ENCODE results near the gene GREB1. TPM values are rescaled to one million over a fixed set of nuclear protein-coding genes. Genes with fewer than 3 reads are reported as not detected.
A peak's percentile ranks its signal among the peaks of the same experiment; 100 is the strongest.

Gene GREB1
- total RNA-seq, 1 donor from 2014 or later: 9.0 TPM

DNA sequence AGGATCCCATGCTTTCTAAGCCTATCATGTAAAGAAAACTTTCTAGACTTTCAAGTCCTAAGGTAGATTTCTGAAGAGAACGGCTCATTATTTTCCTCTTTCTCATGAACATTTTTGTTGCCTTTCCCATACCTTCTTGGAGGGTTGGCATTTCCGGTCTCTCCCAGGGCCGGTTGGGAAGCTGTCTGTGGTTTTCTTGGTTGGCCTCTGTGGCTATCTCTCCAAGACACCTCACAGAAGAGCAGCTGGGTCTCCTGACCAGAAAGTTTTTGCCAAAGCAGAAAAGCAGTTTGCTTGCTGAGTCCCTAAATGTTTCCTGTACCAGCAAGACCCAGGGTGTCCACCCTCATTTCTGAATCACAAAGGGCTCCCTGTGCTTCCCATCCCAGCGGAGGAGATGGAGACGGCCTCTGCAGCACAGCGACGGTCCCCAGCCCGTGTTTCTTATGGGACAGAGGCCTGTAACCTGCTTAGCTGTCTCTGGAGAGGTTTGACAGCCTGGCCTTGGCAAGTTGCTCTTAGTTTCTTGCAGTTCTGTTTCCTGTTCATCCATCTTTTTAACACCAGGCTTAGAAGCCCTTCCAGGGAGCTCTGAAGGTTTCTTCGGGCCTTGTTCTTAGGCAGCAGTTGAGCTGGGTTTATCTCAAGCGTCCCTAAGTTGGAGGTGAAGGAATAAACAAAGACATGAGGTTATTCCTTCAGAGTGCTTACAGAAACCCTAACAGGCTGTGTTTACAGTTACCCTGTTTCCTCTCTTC, 39.8 kb downstream of the GREB1 start:
- intact Hi-C loops (cut with DNase I): no loop called here
- DNase-seq (no peak), ATAC-seq (ENCODE audit: poor library complexity) (no peak)

DNA sequence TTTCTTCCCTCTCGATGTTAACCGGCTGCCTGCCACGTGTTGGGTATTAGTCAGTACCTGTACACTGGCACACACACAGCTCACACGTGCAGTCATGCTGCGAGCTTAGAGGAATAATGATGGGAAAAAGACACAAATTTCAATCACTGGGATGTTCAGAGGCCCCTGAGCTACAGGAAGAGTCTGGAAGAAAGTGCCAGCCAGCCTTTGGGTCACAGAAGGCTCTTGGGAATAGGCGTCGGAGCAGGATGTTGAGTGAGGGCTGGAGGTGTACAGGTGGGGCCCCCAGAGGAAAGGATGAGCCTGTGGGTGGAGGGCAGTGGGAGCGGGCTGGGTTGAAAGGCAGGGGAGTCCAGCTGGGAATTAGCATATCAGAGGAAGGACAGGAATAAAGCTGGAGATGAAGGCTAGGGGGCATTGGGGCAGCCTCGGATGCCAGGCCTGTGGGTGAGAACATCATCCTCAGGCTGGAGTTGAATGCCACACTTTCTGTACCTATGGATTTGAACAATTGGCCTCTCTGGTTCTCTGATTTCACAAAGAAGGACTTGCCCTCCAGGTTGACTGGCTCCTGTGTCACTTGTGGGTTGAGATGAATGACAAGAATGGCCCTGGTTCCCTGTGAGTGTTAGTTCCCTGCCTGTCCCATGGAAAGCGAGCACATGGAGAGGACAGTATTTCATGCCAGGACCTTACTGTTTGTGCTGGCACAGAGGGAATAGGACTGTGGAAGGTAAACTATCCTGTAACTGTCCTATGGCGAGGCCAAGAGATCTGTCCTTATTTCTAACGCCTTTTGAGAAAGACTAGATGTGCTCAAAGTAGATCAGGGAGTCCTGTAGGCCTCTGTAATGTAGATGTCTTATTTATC, 40.6 kb downstream of the GREB1 start:
- DNase-seq (no peak), ATAC-seq (ENCODE audit: poor library complexity) (no peak)
- intact Hi-C loops (cut with DNase I): no loop called here

DNA sequence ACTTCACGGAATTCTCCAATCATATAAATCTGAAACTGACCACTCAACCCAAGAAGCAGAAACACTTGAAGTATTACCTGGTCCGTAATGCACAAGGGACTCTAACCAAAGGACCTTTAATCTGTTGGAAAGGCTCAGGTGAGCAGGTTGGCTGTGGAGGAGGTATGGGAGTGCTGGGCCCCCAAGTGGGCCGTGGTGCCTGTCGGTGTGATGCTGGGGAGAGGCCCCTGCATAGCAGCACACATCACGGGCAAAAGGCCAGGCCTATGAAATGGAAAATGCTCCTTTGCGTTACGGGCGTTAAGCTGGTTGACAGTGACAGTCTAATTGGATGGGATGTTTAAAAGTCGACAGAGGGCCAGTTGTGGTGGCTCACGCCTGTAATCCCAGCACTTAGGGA, 42.6 kb downstream of the GREB1 start:
- DNase-seq (no peak), ATAC-seq (ENCODE audit: poor library complexity) (no peak)
- intact Hi-C loops (cut with DNase I): no loop called here

DNA sequence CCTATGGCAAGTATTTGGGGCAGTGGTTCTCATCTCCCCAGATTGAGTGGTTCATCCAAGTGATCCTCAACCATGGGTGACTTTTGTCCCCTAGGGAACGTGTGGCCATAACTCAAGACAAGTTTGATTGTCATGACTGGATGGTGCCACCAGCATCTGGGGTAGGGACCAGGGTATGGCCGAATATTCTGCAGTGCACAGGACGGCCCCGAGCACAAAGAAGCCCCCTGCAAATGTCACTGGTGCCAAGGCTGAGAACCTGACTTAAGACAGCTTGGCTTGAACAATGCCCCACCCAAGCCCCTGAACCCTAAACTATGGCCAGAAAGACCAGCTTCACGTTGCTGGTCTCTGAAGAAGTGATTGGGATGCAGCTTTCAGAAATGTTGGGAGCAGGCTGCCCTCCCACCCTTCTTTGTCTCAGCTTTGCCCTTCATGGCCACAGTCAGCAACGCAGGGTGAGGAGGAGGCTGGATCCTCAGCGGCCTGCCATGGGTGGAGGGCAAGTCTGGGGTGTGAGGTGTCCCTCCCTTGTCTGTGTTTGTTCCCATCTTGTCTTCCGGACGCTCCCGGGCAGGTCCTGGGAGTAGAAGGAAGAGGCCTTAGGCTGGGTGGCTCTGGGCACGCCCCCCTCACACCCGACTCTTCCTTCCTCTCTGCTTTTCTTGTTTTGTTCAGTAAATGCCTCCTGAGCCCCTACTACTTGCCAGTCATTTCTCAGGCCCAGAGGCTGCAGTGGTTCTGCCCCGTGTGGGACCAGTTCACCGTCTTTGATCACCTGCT, 43.4 kb downstream of the GREB1 start:
- ATAC-seq (ENCODE audit: poor library complexity) (no peak), DNase-seq (no peak)
- intact Hi-C loops (cut with DNase I): no loop called here

DNA sequence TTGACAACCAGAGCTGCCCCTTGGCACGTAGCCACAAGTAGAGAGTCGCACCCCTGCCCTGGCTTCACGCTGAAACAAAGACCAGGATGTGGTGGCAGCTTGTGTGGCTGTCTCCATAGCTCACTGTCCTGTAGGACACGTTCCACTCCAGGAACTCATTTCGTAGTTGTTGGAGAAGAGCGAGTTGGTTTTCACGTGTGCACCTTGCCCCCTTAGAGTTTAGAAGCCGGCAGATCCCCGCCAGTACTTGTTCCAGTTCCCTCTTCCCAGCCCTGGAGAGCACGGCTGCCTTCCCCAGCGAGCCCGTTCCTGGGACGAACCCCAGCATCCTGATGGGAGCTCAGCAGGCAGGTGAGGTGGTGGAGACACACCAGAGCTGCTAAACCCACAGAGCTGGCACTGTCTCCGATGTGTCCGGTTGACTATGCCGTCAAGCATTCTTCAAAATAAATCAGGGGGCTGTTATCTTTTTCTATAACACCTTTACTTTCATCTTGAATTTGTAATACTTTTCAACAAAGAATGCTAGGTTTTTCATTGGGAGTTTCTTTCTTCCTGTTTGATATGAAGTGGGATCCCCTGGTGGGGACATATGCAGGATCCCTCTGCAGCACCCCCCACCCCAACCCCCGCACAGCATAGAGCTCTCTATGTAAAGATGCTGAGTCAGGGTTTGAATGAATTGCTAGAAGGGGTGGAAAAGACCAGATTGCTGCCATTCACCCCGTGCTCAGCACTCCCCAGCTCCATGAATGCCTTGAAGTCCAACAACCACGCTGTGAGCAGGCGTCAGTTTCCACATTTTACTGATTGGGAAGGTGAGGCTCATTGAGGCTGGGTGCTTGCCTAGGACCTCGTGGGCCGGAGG, 44.5 kb downstream of the GREB1 start:
- intact Hi-C loops (cut with DNase I): no loop called here
- no peak for DNase-seq
- no peak for ATAC-seq (ENCODE audit: poor library complexity)

DNA sequence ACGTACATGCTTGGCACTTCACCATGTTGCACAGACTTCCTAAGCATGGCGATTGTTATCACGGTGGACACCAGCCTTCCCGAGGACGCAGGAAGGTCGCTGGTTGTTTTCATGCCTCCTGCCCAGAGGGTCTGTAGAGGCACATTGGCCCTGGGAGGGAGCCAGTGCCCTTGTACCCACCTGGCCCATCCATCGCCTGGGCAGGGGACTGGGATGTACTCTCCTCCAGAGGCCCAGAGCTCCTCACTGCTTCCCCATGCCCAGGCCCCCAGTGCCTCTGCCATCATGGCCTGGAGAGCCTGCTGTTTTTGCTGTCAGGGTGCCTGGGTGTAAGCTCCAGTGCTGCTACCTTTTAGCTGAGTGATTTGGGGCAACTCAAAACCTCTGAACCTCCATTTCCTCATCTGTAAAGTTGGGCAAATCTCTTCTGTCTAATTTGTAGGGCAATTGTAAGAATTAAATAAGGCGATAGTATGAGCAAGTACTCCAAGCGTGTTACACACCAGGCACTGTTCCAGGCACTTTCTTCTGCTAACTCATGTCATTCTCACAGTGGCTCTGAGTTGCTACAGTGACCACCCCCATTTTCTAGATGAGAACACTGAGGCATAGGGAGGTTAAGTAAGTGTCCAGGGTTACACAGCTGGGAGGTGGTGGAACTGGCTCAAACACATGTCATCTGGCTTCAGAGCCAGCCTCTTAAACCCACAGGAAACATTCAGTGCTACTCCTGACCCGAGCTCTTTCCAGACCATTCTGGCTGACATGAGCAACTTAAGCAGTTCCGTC, 45.3 kb downstream of the GREB1 start:
- DNase-seq: no peak

DNA sequence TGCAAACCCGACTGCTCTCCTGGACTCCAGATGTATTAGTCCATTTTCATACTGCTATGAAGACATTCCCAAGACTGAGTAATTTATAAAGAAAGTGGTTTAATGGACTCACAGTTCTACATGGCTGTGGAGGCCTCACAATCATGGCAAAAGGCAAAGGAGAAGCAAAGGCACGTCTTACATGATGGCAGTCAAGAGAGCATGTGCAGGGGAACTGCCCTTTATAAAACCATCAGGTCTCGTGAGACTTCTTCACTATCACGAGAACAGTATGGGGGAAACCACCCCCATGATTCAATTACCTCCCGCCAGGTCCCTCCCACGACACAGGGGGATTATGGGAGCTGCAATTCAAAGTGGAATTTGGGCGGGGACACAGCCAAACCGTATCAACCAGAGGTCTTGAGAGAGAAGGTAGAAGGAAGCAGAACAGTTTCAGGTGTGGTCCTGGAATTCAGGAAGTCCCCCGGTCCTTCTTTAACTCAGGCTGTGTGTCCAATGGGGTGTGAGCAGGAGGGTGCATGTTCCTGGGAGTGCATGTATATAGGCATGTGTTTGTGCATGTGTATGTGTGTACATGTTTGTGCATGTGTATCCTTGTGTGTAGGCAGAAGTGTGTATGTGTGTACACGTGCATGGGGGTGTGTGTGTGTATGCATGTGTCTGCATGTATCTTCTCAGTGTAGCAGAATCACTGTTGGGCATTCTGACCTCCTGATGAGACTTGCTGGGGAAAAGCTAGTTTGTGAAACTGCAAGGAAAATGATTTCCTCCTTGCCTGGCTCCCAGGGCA, 46.2 kb downstream of the GREB1 start:
- intact Hi-C loops (cut with DNase I): no loop called here
- ATAC-seq (ENCODE audit: poor library complexity) (no peak), DNase-seq (no peak)

More for the DNA sequence above, 45.3 kb downstream of the GREB1 start:
- ATAC-seq (ENCODE audit: poor library complexity): no peak
- intact Hi-C loops (cut with DNase I): no loop called here

DNA sequence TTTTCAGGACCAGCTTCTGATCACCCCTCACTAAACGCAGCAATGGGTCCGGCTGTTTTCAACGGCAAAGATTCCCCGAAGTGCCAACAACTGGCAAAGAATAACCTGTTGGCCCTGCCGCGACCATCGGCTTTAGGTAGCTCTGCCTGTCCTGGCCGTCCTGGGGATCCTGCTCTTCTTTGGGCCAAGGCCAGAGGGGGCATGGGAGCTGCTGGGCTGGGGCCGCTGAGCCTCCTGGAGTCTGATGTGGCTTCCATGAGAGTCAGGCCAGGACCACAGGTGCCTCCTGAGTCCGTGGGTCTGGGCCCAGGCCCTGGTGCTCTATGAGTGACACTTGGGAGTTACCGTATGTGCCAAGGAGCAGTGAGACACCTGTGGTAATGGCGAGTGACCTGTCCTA, 46.9 kb downstream of the GREB1 start:
- DNase-seq: no peak
- no peak for ATAC-seq (ENCODE audit: poor library complexity)
- intact Hi-C loops (cut with DNase I): no loop called here

DNA sequence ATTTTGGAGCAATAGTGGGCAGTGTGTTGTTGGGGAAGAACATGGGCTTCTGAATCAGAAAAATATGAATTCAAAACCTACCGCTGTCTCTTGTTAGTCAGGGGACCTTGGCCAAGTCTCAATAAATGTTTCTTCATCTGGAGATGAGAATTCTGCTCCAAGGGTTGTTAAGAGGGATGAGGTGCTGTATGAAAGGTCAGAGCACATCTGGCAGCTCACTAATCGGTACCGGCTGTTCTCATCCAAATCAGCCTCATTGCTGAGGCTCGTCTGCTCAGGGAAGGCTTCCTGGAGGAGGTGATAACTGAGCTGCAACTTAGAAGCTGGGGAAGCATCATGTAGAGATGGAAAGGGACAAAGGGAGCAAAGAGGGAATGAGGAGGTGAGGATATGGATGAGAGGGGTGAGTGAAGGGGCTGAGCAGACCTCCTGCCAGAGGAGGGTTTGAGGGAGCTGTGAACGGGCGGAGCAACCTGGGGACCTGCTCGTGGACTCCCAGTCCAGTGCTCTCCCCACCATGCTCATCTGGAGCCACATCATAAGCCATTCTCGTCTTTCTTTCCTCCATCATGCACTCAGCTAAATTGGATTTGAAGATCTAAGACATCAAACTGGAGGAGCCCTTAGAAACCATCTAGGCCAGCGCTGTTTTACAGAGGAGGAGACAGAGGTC, 47.4 kb downstream of the GREB1 start:
- DNase-seq: no peak
- intact Hi-C loops (cut with DNase I): no loop called here
- ATAC-seq (ENCODE audit: poor library complexity): no peak

DNA sequence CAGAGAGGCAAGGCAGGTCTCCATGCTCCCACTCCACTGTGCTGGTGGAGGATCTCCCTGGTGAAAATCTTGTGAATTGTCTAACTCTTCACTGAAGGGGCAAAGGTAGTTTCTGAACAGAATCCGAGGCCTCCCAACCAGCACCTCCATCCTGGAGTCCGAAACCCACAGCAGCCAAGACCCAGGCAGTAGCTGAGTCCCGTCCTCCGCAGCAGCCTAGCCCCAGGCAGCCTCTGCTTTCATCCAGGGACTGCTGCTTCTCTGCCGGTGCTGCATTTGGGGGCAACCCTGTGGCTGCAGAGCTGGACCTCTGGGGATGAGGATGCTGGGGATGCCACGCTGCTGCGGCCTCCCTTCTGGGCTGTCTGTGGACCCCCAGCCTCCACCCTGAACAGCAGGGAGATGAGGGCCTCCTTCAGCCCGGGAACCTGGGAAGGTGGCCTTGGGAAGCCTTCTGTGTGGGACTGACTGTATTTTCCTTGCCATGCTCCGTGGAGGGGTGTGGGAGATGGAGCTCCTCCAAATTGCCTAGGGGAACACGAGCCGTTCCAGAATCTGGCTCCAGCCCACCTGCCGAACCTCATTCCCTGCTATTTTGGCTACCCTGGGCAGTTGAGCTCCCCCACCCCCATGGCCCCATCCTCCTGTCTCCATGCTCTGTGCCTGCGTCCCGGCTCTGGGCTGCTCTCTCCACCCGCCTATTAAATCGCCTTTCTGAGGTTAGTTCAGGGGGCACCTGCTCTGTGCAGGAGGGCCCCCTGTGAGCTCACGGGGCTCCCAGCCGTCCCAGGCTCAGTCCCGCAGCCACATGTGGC, 48.2 kb downstream of the GREB1 start:
- intact Hi-C loops (cut with DNase I): loop anchor here (2.0 kb wide), 1 partner anchor 101 kb away; no protein-coding TSS in a partner anchor
- DNase-seq: no peak
- ATAC-seq (ENCODE audit: poor library complexity): no peak

DNA sequence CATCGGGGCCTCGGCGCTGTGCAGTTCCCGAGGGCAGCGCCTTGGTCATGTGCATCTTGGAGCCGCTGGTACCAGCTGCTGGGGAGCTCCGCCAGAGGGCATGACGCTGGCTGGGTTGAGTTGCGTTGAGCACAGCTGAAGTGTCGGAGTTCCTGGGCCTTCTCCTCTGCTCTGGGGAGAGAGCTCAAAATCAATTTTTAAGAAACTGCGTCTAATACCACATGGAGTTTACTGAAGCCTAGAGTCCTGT, 48.7 kb downstream of the GREB1 start:
- DNase-seq: no peak
- intact Hi-C loops (cut with DNase I): loop anchor here (2.0 kb wide), 1 partner anchor 102 kb away; no protein-coding TSS in a partner anchor
- ATAC-seq (ENCODE audit: poor library complexity): no peak

DNA sequence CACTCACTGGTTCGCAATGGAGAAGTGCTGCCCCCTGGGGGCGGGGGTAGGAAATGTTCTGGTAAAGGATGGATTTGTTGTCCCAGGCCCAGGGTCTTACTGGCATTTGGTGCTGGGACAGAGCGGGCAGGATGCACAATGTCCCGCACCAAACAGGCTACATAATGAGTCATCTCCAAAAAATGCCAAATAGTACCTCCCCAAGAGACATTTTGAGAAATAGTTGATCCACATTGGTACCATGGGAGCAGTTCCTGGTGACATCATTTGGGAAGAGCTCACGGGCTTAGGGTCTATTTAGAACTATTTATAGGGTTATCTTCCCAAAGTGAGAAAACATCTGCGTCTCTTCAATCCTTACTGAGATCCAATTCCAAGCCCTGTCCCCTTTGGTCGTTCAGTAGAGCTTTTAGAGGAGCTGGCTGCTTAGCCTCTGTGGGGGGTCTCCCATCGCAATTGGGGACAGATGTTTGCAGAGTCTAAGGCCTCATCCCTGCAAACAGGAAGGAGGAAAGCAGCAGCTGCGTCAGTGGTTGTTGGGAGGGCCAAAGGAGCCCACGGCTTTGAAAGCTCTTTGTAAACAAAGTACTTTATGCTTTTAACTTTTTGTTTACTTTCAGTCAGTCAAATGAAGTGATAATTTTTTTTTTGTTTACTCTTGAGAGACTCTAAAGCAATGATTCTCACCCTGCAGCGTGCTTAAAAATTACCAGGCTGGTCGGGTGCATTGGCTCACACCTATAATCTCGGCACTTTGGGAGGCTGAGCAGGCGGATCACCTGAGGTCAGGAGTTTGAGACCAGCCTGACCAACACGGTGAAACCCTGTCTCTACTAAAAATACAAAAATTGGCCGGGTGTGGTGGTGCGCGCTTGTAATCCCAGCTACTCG, 49.3 kb downstream of the GREB1 start:
- DNase-seq: peak; percentile 70
- peak; percentile 71 for ATAC-seq (ENCODE audit: poor library complexity)
- intact Hi-C loops (cut with DNase I): loop anchor here (2.0 kb wide), 1 partner anchor 102 kb away; no protein-coding TSS in a partner anchor

DNA sequence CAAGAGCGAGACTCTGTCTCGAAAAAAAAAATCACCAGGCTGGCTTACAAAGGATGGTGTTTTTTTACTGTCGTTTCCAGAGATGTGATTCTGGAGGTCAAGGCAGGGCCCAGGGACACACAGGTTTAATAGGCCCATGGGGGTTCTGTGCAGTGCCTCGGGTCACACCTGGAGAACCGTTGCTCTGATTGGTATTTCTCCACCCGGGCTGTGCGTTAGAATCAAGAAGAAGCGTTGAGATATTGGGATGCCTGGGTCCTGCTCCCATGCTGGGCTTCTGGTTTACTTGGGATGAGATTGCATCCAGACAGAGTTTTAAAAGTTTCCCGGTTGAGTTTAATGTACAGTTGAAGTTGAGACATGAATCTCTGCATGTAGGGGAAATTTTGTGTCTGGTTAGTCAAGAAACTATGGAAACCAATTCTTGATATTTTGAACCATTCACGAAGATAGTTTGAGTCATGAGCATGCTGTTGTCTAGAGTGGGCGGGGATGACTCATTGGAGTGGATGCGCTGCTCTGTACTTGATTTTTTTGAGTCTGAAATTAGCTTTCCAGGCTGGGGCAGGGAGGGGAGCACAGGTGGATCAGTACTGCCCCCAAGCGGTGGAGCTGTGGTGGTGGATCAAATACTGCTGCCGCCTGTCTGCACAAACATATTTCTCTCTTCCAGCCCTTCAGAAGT, 50.1 kb downstream of the GREB1 start:
- DNase-seq (peak; percentile 71), ATAC-seq (ENCODE audit: poor library complexity) (peak; percentile 74)
- intact Hi-C loops (cut with DNase I): loop anchor here (2.0 kb wide), 1 partner anchor 103 kb away; no protein-coding TSS in a partner anchor

DNA sequence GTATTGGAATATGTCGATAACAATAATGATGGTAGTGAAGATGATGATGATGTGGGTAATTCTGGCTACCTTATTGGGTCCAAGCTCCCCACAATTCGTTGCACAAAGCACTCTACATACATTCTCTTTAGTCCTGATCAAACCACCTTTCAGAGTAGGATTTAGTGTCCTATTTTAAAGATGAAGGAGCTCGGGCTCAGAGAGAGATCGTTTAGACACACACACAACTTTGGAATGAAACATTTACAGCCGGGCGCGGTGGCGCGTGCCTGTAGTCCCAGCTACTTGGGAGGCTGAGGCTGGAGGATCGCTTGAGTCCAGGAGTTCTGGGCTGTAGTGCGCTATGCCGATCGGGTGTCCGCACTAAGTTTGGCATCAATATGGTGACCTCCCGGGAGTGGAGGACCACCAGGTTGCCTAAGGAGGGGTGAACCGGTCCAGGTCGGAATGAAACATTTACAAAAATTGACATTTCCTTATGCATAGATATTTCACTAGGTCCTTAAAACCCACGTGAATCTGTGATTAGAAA, 50.7 kb downstream of the GREB1 start:
- ATAC-seq (ENCODE audit: poor library complexity) (no peak), DNase-seq (no peak)
- intact Hi-C loops (cut with DNase I): no loop called here

All from Right ventricle myocardium superior (tissue), 1 donor.